Spleen (tissue), 7 donors: ENCODE results near the gene CBARP.

ENCODE experiments used
- POLR2A ChIP-seq, 3 donors: fragments of 450-650 bp; IDR thresholded peaks; one replicate each; pipeline ENCODE4 v1.5.1; 2017; ENCODE audit warnings: antibody characterized with exemption in 3 of 3, mild to moderate bottlenecking in 1 of 3
- POLR2AphosphoS5 ChIP-seq, 3 donors: sonication (generic); formaldehyde crosslinking; IDR thresholded peaks; one replicate each; pipeline ENCODE4 v1.5.1; 2017; ENCODE audit warnings: antibody characterized with exemption in 3 of 3
- TF ChIP-seq, protein P1 (sequence below), 11 experiments: fragments of 200-600 bp in 7 of 11; fragments of 450-650 bp in 4 of 11; sonication (generic) in 4 of 11; IDR thresholded peaks in 8 of 11; conservative IDR thresholded peaks in 3 of 11; 1 replicate in 7 of 11; 2 replicates in 4 of 11; pipeline versions ENCODE4 v1.4.0 to v1.8.0; 2016 to 2021; ENCODE audit warnings: antibody characterized with exemption in 11 of 11, inconsistent platforms in 4 of 11, mild to moderate bottlenecking in 1 of 11
- donor health status: DM: no; HTN: no; CAD: no; lungs with moderate emphysema.
- donor health status: DM: no; HTN: no; CAD: no.
- donor health status: DM: no; HTN: no; CAD: no.

DNA sequence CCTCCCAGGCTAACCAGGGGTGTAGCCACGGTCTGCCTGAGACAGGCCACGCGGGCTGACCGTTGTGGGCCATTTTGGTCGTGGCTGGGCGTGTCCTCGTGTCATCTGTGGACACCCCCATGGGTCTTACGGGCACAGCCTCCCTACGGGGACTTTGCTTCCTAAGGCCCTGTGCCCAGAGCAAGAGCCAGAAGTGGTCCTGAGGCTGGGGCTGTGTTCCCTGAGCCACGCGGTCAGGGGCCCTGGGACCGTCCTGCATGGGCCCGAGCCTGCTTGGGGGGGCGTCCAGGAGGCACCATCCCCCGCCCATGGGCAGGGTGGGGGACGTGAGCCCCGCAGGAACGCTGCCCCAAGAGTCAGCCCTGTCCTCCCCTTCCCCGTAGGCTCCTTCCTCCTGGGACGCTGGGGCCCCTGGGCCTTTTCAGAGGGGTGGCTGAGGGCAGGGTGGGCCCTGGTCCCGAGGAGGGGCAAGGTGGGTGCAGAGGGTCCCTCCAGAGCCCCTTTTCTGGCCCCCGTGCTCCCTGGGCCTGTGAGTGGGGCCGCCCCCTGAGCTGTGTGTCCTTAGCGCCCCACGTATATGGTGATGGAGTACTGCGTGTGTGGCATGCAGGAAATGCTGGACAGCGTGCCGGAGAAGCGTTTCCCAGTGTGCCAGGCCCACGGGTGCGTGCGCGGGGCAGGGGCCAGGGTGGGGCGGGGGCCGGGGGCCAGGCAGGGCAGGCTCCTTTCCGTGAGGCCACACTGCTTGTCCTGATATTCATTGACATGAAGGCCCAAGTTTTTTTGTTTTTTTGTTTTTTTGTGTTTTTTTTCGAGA is 18.8 kb downstream of the CBARP start:
- TF ChIP-seq, protein P1, sequence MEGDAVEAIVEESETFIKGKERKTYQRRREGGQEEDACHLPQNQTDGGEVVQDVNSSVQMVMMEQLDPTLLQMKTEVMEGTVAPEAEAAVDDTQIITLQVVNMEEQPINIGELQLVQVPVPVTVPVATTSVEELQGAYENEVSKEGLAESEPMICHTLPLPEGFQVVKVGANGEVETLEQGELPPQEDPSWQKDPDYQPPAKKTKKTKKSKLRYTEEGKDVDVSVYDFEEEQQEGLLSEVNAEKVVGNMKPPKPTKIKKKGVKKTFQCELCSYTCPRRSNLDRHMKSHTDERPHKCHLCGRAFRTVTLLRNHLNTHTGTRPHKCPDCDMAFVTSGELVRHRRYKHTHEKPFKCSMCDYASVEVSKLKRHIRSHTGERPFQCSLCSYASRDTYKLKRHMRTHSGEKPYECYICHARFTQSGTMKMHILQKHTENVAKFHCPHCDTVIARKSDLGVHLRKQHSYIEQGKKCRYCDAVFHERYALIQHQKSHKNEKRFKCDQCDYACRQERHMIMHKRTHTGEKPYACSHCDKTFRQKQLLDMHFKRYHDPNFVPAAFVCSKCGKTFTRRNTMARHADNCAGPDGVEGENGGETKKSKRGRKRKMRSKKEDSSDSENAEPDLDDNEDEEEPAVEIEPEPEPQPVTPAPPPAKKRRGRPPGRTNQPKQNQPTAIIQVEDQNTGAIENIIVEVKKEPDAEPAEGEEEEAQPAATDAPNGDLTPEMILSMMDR (IDR thresholded peaks at IDR 0.05 in 8 of 11, conservative IDR thresholded peaks at IDR 0.05 in 3 of 11): no peak
- TF ChIP-seq POLR2A (IDR thresholded peaks at IDR 0.05): no peak
- TF ChIP-seq POLR2AphosphoS5 (IDR thresholded peaks at IDR 0.05): no peak
